Measurements from ENCODE around the gene CTSZ. TPM values are rescaled to one million over a fixed set of nuclear protein-coding genes. Genes with fewer than 3 reads are reported as not detected.

The CTSZ gene
- total and polyA plus RNA-seq, 2 of the 4 experiments (the other 2 are of a cell fraction), result 46.1 to 88.5 TPM

DNA sequence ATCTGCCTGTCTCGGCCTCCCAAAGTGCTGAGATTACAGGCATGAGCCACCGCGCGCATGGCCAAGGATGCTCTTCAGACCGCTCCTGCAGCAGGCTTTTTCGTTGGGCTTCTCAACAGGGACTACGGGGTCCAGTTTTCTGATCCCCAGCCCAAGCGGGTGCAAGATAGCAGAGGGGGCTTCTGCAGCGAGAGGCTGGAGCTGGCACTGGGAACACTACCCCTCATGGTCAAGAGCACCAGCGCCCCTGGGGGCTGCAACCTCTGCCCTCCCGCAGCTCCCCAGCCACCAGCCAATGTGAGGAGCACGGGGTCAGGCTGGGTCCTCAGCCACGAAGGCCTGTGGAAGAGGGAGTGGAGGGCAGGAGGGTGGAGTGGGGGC, 6.0 kb downstream of the CTSZ start:
- H3K9me3 ChIP-seq (ENCODE audit: control insufficient read depth, insufficient read depth, low read length), result no peaks in the 10 kb centered on the region
- no peak overlapping the region for H3K18ac ChIP-seq (ENCODE audit: low read depth, low read length)
- H2AFZ ChIP-seq (replicated peaks; ENCODE audit: low read length, poor library complexity), result no peak overlapping the region
- H2AK9ac ChIP-seq (replicated peaks; ENCODE audit: low read depth, low read length, poor library complexity), result no peak overlapping the region
- no peak overlapping the region for H2BK120ac ChIP-seq (ENCODE audit: low read depth, low read length)
- H2BK5ac ChIP-seq (ENCODE audit: low read depth, low read length, poor library complexity, severe bottlenecking), result no peak overlapping the region
- intact Hi-C loops (cut with micrococcal nuclease) (no loop called here), in situ Hi-C loops (cut with MboI; ENCODE audit: low sequenced_read_pairs) (no loop called here), dilution Hi-C loops (cut with HindIII; ENCODE audit: low sequenced_read_pairs, unreplicated experiment) (no loop called here)
- no peak overlapping the region for H3K14ac ChIP-seq (replicated peaks; ENCODE audit: low read depth, low read length)
- no peak overlapping the region for H3K4me2 ChIP-seq (ENCODE audit: low read depth, low read length)
- no peak overlapping the region for H2BK15ac ChIP-seq (ENCODE audit: low read depth, low read length)
- peaks cover 8% of the 10 kb centered on the region; the same call in 1 of the 2 replicates for H3K9me1 ChIP-seq (ENCODE audit: insufficient read depth, low read length)
- H3K79me1 ChIP-seq (ENCODE audit: low read depth in 1 of 2, low read length in 2 of 2), result peaks cover 5 to 30% of the 10 kb centered on the region in 2 experiments; a peak in 3 of 4 replicates
- no peak overlapping the region for H3K4ac ChIP-seq (ENCODE audit: low read depth, low read length)
- H3K27me3 ChIP-seq (ENCODE audit: control insufficient read depth, insufficient read depth, low read length), result no peaks in the 10 kb centered on the region
- H2AK5ac ChIP-seq (ENCODE audit: low read depth, low read length), result no peak overlapping the region
- no TSS peak for BruUV-seq (replicated peaks)
- DNase-seq (no peak), ATAC-seq (ENCODE audit: low read depth) (no peak)
- H3K27ac ChIP-seq (ENCODE audit: insufficient read depth, low read length), result no peak overlapping the region
- peaks cover 8% of the 10 kb centered on the region for H3K4me1 ChIP-seq (ENCODE audit: control insufficient read depth, insufficient read depth, low read length)
- no peak overlapping the region for H3K9ac ChIP-seq (ENCODE audit: low read depth, low read length)
- H3K56ac ChIP-seq (ENCODE audit: extremely low read depth, insufficient read depth, low read length), result no peak overlapping the region
- no peak overlapping the region for H3K4me3 ChIP-seq (ENCODE audit: insufficient read depth, low read depth, low read length)
- H4K91ac ChIP-seq (ENCODE audit: insufficient read depth, low read depth, low read length), result no peak overlapping the region
- H3K36me3 ChIP-seq (ENCODE audit: control insufficient read depth, insufficient read depth, low read length), result peaks cover 27% of the 10 kb centered on the region
- no peak overlapping the region for H2BK20ac ChIP-seq (ENCODE audit: low read depth, low read length)
- ChIA-PET CTCF (no interaction called here), POLR2A (ENCODE audit: unreplicated experiment) (no interaction called here)
- H3K23ac ChIP-seq (ENCODE audit: low read depth, low read length), result no peak overlapping the region
- TF ChIP-seq, protein P1, sequence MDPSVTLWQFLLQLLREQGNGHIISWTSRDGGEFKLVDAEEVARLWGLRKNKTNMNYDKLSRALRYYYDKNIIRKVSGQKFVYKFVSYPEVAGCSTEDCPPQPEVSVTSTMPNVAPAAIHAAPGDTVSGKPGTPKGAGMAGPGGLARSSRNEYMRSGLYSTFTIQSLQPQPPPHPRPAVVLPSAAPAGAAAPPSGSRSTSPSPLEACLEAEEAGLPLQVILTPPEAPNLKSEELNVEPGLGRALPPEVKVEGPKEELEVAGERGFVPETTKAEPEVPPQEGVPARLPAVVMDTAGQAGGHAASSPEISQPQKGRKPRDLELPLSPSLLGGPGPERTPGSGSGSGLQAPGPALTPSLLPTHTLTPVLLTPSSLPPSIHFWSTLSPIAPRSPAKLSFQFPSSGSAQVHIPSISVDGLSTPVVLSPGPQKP (IDR thresholded peaks at IDR 0.05; ENCODE audit: borderline replicate concordance, low read depth, low read length), result no peak
- no peak for TF ChIP-seq RCOR1 (IDR thresholded peaks at IDR 0.05; ENCODE audit: insufficient replicate concordance, low read length)
- TF ChIP-seq RAD21 (IDR thresholded peaks at IDR 0.05; ENCODE audit: low read length), result no peak
- no peak for TF ChIP-seq MXI1 (IDR thresholded peaks at IDR 0.05; ENCODE audit: borderline replicate concordance, low read depth, low read length)
- TF ChIP-seq NFE2L2 (IDR thresholded peaks at IDR 0.05; ENCODE audit: low read depth, low read length), result no peak
- no peak for TF ChIP-seq MAFK (IDR thresholded peaks at IDR 0.05; ENCODE audit: low read depth, low read length)
- no peak for TF ChIP-seq CEBPB (IDR thresholded peaks at IDR 0.05; ENCODE audit: low read depth, low read length)
- no peak for TF ChIP-seq SMC3 (IDR thresholded peaks at IDR 0.05; ENCODE audit: low read depth, low read length)
- TF ChIP-seq, protein P2, sequence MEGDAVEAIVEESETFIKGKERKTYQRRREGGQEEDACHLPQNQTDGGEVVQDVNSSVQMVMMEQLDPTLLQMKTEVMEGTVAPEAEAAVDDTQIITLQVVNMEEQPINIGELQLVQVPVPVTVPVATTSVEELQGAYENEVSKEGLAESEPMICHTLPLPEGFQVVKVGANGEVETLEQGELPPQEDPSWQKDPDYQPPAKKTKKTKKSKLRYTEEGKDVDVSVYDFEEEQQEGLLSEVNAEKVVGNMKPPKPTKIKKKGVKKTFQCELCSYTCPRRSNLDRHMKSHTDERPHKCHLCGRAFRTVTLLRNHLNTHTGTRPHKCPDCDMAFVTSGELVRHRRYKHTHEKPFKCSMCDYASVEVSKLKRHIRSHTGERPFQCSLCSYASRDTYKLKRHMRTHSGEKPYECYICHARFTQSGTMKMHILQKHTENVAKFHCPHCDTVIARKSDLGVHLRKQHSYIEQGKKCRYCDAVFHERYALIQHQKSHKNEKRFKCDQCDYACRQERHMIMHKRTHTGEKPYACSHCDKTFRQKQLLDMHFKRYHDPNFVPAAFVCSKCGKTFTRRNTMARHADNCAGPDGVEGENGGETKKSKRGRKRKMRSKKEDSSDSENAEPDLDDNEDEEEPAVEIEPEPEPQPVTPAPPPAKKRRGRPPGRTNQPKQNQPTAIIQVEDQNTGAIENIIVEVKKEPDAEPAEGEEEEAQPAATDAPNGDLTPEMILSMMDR (conservative IDR thresholded peaks at IDR 0.05; ENCODE audit: low read depth, low read length), result no peak
- no peak for TF ChIP-seq CHD1 (IDR thresholded peaks at IDR 0.05; ENCODE audit: low read depth, low read length)
- TF ChIP-seq RFX5 (IDR thresholded peaks at IDR 0.05; ENCODE audit: low read depth, low read length), result no peak
- WGBS, 2 experiments (ENCODE audit: extremely low coverage in 2 of 2, insufficient read length in 1 of 2), result 89% methylated on average over 5 of the region's 13 CpGs; no CpG with 5 or more reads in 1 of the 2 experiments
- H4K20me1 ChIP-seq (ENCODE audit: insufficient read depth, low read length), result no peaks in the 10 kb centered on the region; the same call in 1 of the 2 replicates
- H4K8ac ChIP-seq (ENCODE audit: low read depth in 2 of 2, low read length in 2 of 2), result no peak overlapping the region
- no peak overlapping the region for H4K5ac ChIP-seq (ENCODE audit: low read depth, low read length)

Measured in IMR-90 (cell line).